Thymus (tissue), 11 donors: ENCODE data around the gene YIPF4. TPM values are rescaled to one million over a fixed set of nuclear protein-coding genes. Genes with fewer than 3 reads are reported as not detected.
"Not testable (repeated sequence)": the region's sequence is repeated elsewhere in the genome, so short reads cannot be mapped to it uniquely, and the experiment has no call there.

ENCODE experiments used
- DNase-seq, 9 donors: peaks; one replicate each; pipeline ENCODE4 v3.0.0-alpha.2; 2013; ENCODE audit warnings: low spot score in 9 of 9, low read depth in 6 of 9, missing footprints in 1 of 9
- H3K27ac ChIP-seq, 2 donors: one replicate each; pipeline ENCODE4 v1.5.1; 2013; ENCODE audit warnings: control low read depth in 1 of 2, low read depth in 1 of 2, low read length in 1 of 2, mild to moderate bottlenecking in 1 of 2, moderate library complexity in 1 of 2
- H3K27me3 ChIP-seq, 2 donors: one replicate each; pipeline ENCODE4 v1.5.1; 2013; ENCODE audit warnings: low read length in 1 of 2; ENCODE audit not compliant: control insufficient read depth in 2 of 2, insufficient read depth in 1 of 2
- H3K36me3 ChIP-seq, 2 donors: one replicate each; pipeline ENCODE4 v1.5.1; 2013; ENCODE audit warnings: low read length in 1 of 2, mild to moderate bottlenecking in 1 of 2, moderate library complexity in 1 of 2; ENCODE audit not compliant: control insufficient read depth in 2 of 2, insufficient read depth in 2 of 2
- H3K4me1 ChIP-seq, 2 donors: one replicate each; pipeline ENCODE4 v1.5.1; 2013; ENCODE audit warnings: low read length in 2 of 2; ENCODE audit not compliant: control insufficient read depth in 2 of 2, insufficient read depth in 2 of 2
- H3K4me3 ChIP-seq, 2 donors: one replicate each; pipeline ENCODE4 v1.5.1; 2013; ENCODE audit warnings: low read length in 2 of 2, control low read depth in 1 of 2, mild to moderate bottlenecking in 1 of 2
- H3K9me3 ChIP-seq, 2 donors: one replicate each; pipeline ENCODE4 v1.5.1; 2013; ENCODE audit warnings: low read length in 1 of 2, mild to moderate bottlenecking in 1 of 2; ENCODE audit not compliant: control insufficient read depth in 2 of 2, insufficient read depth in 1 of 2
- WGBS: extraction: QIAGEN DNeasy Blood & Tissue Kit; methylation state at CpG from one replicate; pipeline ENCODE4 v1.1.7; 2013; 5-methylcytosine and 5-hydroxymethylcytosine counted together
- polyA plus RNA-seq: library from polyadenylated mRNA; stranded (reverse); fragments of 200-250 nt; gene quantifications from one replicate; pipeline ENCODE4 v1.2.3, GENCODE V29; 2013
- total RNA-seq: library from RNA; stranded (reverse); fragments of 120-200 nt; gene quantifications from one replicate; pipeline ENCODE4 v1.2.4, GENCODE V29; 2013
- donor health status: healthy.

YIPF4 gene
- total and polyA plus RNA-seq, 2 donors, result 29.9 to 32.4 TPM

DNA sequence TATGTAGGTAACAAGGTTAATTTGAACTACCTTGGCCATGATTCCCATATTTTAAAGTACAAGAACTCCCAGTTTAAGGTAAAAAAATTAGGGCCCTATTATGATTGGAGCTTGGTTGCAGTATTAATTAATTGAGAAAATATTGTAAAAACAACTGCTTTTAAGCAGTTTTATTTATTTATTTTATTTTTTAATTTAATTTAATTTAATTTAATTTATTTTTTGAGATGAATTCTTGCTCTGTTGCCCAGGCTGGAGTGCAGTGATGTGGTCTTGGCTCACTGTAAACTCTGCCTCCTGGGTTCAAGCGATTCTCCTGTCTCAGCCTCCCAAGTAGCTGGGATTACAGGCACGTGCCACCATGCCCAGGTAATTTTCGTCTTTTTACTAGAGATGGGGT, 88.0 kb downstream of the YIPF4 start:
- not testable (repeated sequence) for H3K36me3 ChIP-seq, H3K4me1 ChIP-seq, H3K4me3 ChIP-seq, H3K27ac ChIP-seq, H3K27me3 ChIP-seq, H3K9me3 ChIP-seq, DNase-seq
- 97% methylated on average over 3 of the region's 3 CpGs for WGBS

Other genes with a start within 250 kb of the YIPF4 start
- gene DPY30, start 238.1 kb upstream of the YIPF4 start, total RNA-seq, result 72.3 TPM
- 147 TPM for gene DPY30, start 238.1 kb upstream of the YIPF4 start, polyA plus RNA-seq
- 28.5 TPM for gene SPAST, start 214.3 kb upstream of the YIPF4 start, total RNA-seq
- 12.7 TPM for gene SPAST, start 214.3 kb upstream of the YIPF4 start, polyA plus RNA-seq
- gene SLC30A6, start 112.0 kb upstream of the YIPF4 start, total RNA-seq, result 15.4 TPM
- gene SLC30A6, start 112.0 kb upstream of the YIPF4 start, polyA plus RNA-seq, result 7.7 TPM
- 2.6 TPM for gene NLRC4, start 13.0 kb upstream of the YIPF4 start, total RNA-seq
- gene NLRC4, start 13.0 kb upstream of the YIPF4 start, polyA plus RNA-seq, result 2.9 TPM
- gene BIRC6, start 79.1 kb downstream of the YIPF4 start, total RNA-seq, result 65.4 TPM
- 29.7 TPM for gene BIRC6, start 79.1 kb downstream of the YIPF4 start, polyA plus RNA-seq